Retinal pigment epithelial cell (primary cell): ENCODE measurements around the gene NDUFB2.

Experiments
- DNase-seq: peaks from one replicate; pipeline ENCODE4 v3.0.0-alpha.2; 2010; ENCODE audit warnings: low read depth
- H3K4me3 ChIP-seq: 2 replicates; pipeline ENCODE4 v1.5.1; 2011; ENCODE audit warnings: mild to moderate bottlenecking, low read length, control low read depth, moderate library complexity
- TF ChIP-seq, protein P1 (sequence below): conservative IDR thresholded peaks from 2 replicates; pipeline ENCODE4 v1.5.1; 2011; ENCODE audit warnings: low read depth, low read length, control low read depth, inconsistent platforms

NDUFB2 gene

DNA sequence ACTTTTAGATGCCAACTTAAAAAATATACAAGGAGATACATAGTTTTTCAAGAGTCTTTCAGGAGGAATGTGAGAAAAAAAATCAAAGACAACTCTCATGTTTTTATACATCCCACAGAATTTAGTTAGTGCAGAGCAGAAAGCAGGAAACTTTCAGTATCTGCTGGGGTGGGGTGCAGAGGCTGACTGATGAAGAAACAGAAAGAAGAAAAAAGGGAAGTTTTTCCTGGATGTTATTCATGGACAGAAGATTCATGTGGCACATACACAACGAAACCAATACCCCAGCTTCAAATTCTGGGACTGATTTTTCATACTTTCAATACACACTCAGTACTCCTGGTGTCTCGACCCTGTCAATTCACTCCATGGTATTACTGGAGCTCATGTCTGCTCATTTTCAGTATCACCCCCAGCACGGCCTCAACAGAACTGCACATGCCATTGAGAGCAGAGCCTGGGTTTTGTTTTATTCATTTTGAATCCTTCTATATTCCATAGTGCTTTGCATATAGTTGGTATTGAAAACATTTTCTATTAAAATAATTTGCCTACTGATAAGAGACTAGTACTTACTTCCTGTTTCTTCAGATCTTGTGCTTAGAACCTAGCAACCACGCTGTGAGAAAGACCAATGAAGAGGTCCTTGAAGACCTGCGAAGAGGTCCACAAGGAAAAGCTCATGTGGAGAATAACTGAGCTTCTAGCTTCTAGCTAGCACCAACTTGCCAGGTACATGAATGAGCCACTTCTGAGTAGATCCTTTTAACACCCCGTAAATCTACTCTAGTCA, 49.0 kb downstream of the NDUFB2 start:
- H3K4me3 ChIP-seq: no peak overlapping the region
- TF ChIP-seq, protein P1, sequence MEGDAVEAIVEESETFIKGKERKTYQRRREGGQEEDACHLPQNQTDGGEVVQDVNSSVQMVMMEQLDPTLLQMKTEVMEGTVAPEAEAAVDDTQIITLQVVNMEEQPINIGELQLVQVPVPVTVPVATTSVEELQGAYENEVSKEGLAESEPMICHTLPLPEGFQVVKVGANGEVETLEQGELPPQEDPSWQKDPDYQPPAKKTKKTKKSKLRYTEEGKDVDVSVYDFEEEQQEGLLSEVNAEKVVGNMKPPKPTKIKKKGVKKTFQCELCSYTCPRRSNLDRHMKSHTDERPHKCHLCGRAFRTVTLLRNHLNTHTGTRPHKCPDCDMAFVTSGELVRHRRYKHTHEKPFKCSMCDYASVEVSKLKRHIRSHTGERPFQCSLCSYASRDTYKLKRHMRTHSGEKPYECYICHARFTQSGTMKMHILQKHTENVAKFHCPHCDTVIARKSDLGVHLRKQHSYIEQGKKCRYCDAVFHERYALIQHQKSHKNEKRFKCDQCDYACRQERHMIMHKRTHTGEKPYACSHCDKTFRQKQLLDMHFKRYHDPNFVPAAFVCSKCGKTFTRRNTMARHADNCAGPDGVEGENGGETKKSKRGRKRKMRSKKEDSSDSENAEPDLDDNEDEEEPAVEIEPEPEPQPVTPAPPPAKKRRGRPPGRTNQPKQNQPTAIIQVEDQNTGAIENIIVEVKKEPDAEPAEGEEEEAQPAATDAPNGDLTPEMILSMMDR: no peak
- DNase-seq: no peak

DNA sequence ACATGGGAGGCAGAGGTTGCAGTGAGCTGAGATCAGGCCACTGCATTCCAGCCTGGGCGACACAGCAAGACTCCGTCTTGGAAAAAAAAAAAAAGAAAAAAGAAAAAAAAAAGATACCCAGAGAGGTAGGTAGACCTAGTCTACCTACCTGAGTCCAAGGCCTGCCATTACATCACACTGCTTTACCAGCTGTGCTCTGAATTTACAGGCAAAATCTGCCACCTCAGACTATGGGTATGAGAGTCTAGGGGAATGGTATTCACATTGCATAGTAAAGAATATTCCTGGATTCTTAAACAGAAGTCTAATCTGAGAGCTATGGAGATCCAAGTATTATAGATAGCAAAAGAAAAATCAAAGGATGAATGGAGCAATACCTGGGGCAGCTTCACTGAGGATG, 50.2 kb downstream of the NDUFB2 start:
- no peak for DNase-seq
- no peak overlapping the region for H3K4me3 ChIP-seq
- TF ChIP-seq, protein P1: no peak

DNA sequence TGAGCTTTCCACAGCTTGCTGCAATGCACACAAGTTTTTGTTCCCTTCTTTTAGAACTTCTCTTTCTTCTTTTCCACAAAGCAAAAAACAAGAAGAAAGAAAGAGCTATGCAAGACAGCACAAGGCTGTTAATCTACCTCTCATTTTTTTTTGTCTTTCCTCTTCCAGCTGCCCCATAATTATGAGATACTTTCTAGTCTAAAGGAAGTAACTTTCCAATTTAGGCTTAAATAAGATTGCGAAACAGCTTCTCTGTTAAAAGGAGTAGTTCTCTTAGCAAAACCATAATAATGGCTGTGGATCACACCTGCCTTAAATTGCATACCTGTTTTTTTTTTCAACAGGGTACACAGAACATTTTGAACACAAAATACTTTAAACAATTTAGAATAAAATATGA, 56.0 kb downstream of the NDUFB2 start:
- no peak overlapping the region for H3K4me3 ChIP-seq
- TF ChIP-seq, protein P1: no peak
- DNase-seq: no peak

DNA sequence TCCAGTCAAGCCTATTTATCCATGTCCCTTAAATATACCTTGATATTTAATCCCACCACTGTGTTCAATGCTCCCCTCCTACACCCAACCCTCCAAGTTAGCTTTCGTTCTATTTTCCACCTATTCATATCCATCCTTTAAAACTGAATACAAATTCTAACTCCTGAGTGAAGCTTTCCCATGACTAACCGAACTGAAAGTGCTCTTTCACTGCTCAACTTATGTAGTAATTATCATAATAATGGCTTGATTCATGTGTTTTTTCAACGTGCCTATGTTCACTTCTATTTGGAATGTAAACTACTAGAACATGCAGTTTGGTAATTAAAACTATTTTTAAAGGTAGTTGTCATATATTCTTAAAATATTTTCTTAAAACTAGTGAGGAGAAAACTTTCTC, 58.0 kb downstream of the NDUFB2 start:
- TF ChIP-seq, protein P1: no peak
- no peak overlapping the region for H3K4me3 ChIP-seq
- no peak for DNase-seq
